ENCODE data around the gene NPR3. TPM values are rescaled to one million over a fixed set of nuclear protein-coding genes. Genes with fewer than 3 reads are reported as not detected.

Gene NPR3
- total and polyA plus RNA-seq, 8 donors: 16.5 to 48.2 (median 37.0) TPM

- Histone ChIP-seq H3K27me3 (no peaks in the 10 kb centered on the region), H3K9me3 (peaks cover 0 to 17% of the 10 kb centered on the region in 2 donors), H3K4me1 (no peaks in the 10 kb centered on the region), H3K36me3 (no peaks in the 10 kb centered on the region), H3K27ac (no peak overlapping the region), H3K4me3 (no peak overlapping the region)
- TF ChIP-seq CTCF (IDR thresholded peaks at IDR 0.05): no peak
- intact Hi-C loops (cut with DNase I): no loop called here
- DNase-seq: no peak
- no peak for ATAC-seq
Measured at GRCh38 chr5:32677023-32677422, 34.1 kb upstream of the NPR3 start.

- Histone ChIP-seq H3K4me3 (no peak overlapping the region), H3K9me3 (peaks cover 0 to 4% of the 10 kb centered on the region in 2 donors), H3K36me3 (no peaks in the 10 kb centered on the region), H3K27me3 (no peaks in the 10 kb centered on the region), H3K4me1 (no peaks in the 10 kb centered on the region), H3K27ac (no peak overlapping the region)
- intact Hi-C loops (cut with DNase I): no loop called here
- DNase-seq (no peak), ATAC-seq (no peak)
- no peak for TF ChIP-seq CTCF (IDR thresholded peaks at IDR 0.05)
Measured at GRCh38 chr5:32678472-32678871, 32.6 kb upstream of the NPR3 start.

- Histone ChIP-seq H3K4me3 (no peak overlapping the region), H3K4me1 (no peaks in the 10 kb centered on the region), H3K27ac (no peak overlapping the region), H3K27me3 (no peaks in the 10 kb centered on the region), H3K9me3 (peaks cover 0 to 10% of the 10 kb centered on the region in 2 donors), H3K36me3 (no peaks in the 10 kb centered on the region)
- DNase-seq (no peak), ATAC-seq (peak; percentile 66)
- no peak for TF ChIP-seq CTCF (IDR thresholded peaks at IDR 0.05)
- intact Hi-C loops (cut with DNase I): no loop called here
Measured at GRCh38 chr5:32679218-32679617, 31.9 kb upstream of the NPR3 start.

- Histone ChIP-seq H3K27ac (no peak overlapping the region), H3K9me3 (peaks cover 0 to 18% of the 10 kb centered on the region in 2 donors), H3K27me3 (no peaks in the 10 kb centered on the region), H3K4me3 (no peak overlapping the region), H3K4me1 (no peaks in the 10 kb centered on the region), H3K36me3 (no peaks in the 10 kb centered on the region)
- intact Hi-C loops (cut with DNase I): no loop called here
- no peak for TF ChIP-seq CTCF (IDR thresholded peaks at IDR 0.05)
- DNase-seq: no peak
- no peak for ATAC-seq
Measured at GRCh38 chr5:32680183-32680582, 30.9 kb upstream of the NPR3 start.

GRCh38 chr5:32683125-32683524 lies 28.0 kb upstream of the NPR3 start:
- H3K27ac ChIP-seq: no peak overlapping the region
- intact Hi-C loops (cut with DNase I): no loop called here
- ATAC-seq: no peak
- H3K9me3 ChIP-seq: peaks cover 0 to 16% of the 10 kb centered on the region in 2 donors
- TF ChIP-seq CTCF (IDR thresholded peaks at IDR 0.05): no peak
- peaks cover 0 to 5% of the 10 kb centered on the region in 2 donors for H3K4me1 ChIP-seq
- H3K4me3 ChIP-seq: no peak overlapping the region
- H3K27me3 ChIP-seq: no peaks in the 10 kb centered on the region
- no peak for DNase-seq
- no peaks in the 10 kb centered on the region for H3K36me3 ChIP-seq

Data from left lung (tissue), 10 donors.